Breast epithelium (tissue), 3 donors: ENCODE data around the gene RNF167.

ENCODE experiments used
- POLR2A ChIP-seq: fragments of 450-650 bp; IDR thresholded peaks from one replicate; pipeline ENCODE4 v1.6.1; 2016; ENCODE audit warnings: antibody characterized with exemption, mild to moderate bottlenecking, moderate library complexity
- POLR2AphosphoS5 ChIP-seq, 3 donors: sonication (generic); formaldehyde crosslinking; IDR thresholded peaks; one replicate each; pipeline ENCODE4 v1.6.1; 2017; ENCODE audit warnings: antibody characterized with exemption in 3 of 3
- TF ChIP-seq, protein P1 (sequence below), 3 donors: fragments of 450-650 bp; IDR thresholded peaks; one replicate each; pipeline ENCODE4 v1.5.1; 2016 to 2017; ENCODE audit warnings: antibody characterized with exemption in 3 of 3, mild to moderate bottlenecking in 3 of 3, moderate library complexity in 3 of 3

DNA sequence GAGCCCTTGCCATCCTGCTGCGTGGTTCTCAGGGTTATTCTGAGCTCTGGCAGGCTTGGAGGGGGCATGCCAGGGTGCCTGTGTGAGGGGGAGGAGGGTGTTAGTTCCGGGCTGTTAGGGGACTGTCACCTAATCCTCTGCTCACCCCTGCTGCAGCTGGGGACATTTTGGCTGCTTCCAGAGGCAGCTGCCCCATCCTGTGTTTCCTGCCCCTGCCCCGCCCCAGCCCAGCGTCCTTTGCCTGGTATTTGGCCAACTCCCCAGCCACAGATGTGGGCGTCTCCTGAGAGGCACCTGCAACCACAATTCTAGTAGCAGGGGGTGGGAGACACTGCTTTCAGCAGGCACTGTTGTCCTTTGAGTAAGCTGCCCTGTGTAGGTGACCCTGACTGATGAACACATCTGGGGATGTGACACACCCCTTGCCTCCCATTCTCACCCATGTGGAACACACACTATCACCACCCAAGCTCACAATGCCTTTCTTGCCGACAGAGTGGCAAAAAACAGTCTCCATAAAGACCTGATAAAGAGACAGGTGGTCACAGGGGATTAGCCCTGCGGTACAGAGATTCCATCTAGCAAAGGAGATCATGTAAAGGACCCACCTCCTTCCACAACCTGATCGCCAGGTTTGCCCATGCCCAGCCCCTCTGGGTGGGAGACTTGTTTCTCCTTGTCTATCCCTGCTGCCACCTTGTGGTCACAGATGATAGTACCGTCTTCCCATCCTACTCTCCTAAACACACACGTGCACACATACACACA is 36.8 kb upstream of the RNF167 start, which contains the start of gene CHRNE:
- TF ChIP-seq, protein P1, sequence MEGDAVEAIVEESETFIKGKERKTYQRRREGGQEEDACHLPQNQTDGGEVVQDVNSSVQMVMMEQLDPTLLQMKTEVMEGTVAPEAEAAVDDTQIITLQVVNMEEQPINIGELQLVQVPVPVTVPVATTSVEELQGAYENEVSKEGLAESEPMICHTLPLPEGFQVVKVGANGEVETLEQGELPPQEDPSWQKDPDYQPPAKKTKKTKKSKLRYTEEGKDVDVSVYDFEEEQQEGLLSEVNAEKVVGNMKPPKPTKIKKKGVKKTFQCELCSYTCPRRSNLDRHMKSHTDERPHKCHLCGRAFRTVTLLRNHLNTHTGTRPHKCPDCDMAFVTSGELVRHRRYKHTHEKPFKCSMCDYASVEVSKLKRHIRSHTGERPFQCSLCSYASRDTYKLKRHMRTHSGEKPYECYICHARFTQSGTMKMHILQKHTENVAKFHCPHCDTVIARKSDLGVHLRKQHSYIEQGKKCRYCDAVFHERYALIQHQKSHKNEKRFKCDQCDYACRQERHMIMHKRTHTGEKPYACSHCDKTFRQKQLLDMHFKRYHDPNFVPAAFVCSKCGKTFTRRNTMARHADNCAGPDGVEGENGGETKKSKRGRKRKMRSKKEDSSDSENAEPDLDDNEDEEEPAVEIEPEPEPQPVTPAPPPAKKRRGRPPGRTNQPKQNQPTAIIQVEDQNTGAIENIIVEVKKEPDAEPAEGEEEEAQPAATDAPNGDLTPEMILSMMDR (IDR thresholded peaks at IDR 0.05), result peak; percentile 75 to 90 (median 78)
- TF ChIP-seq POLR2A (no peak), POLR2AphosphoS5 (IDR thresholded peaks at IDR 0.05) (no peak)
